Measurements from ENCODE around the gene FBN3.
"Not testable (repeated sequence)": the region's sequence is repeated elsewhere in the genome, so short reads cannot be mapped to it uniquely, and the experiment has no call there.

Gene FBN3

DNA sequence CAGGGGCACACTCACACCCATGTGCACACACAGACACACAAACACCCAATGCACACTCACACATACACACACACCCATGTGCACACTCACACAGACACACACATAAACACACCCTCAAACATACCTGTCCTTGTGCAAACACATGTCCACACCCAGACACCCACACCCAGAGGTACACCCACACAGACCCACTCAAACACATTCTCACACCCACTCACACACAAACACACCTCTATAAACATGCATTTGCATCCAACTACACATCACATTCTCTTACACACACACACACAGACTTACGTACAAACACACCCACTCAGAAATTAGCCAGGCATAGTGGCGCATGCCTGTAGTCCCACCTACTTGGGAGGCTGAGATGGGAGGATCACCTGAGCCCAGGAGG is 31.4 kb downstream of the FBN3 start:
- DNase-seq (ENCODE audit: low spot score): no peak

DNA sequence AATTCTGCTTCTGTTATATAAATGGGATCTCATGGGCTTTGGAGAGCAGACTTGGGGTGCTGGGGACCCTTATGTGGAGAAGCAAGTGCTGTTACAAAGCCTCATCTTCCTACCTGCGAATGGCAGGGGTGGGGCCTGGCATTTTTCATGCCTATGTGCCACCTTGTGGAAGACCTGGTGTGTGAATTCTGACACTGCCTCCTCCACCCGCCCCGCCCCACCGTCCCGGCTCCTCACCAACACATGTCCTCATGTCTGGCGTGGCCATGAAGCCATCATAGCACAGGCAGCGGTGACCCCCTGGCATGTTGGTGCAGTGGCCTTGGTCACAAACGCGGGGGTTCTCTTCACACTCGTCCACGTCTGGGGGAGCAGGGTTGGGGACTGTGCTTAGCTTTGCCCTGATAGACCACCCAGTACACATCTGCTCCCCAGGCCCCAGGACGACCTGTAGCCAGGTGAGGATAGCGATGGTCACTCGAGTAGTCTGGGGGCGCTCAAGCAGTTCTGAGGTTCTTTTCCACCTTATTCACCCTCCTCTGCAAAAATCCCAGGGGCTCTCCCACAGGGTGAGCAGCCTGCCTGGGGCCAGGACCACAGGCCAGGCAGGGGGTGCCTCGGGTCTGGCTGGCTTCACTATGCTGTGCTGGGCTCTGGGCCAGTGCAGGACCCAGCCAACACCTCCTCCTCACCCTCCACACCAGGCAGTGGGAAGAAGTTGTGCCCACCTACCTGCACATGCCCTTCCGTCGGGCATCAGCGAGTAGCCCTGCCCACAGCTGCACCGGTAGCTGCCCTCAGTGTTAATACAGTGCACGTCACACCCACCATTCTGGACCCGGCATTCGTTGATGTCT is 32.7 kb downstream of the FBN3 start:
- no peak for DNase-seq (ENCODE audit: low spot score)

DNA sequence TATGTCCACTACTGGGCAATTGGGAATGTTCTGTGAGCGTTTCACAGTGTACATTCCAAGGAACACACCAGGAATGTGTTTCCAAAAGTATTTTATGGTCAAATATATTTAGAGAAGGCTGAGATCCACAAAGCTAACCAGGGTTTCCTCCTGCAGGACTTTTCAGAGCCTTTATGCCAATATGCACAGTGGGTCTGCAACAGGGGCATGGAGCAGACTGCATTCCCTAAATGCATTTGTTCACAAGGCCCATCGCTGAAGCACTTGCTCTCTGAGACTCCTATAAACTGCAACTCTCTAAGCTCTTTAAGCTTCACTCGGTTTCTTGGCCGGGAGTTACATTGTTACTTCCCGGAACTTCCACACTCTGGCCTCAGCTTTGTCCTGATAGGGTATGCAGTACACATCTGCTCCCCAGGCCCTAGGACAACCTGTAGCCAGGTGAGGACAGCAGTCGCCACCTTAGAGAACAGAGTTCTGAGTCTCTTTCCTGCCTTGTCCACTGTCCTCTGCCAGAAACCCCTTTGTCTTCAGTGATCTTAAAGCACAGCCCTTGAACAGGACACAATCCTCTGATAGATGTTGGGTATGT is 33.5 kb downstream of the FBN3 start:
- DNase-seq (ENCODE audit: low spot score): no peak

DNA sequence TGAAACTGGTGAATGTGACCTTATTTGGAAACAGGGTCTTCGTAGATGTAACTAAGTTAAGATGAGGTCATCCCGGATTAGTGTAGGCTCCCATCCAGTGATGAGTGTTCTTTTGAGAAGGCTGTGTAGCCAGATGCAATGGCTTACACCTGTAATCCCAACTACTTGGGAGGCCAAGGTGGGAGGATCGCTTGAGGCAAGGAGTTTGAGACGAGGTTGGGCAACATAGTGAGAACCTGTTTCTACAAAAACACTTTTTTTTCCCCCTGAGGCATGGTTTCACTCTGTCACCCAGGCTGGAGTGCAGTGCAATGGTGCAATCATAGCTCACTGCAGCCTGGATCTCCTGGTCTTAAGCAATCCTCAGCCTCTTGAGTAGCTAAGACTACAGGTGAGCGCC is 36.4 kb downstream of the FBN3 start:
- DNase-seq (ENCODE audit: low spot score): no peak

DNA sequence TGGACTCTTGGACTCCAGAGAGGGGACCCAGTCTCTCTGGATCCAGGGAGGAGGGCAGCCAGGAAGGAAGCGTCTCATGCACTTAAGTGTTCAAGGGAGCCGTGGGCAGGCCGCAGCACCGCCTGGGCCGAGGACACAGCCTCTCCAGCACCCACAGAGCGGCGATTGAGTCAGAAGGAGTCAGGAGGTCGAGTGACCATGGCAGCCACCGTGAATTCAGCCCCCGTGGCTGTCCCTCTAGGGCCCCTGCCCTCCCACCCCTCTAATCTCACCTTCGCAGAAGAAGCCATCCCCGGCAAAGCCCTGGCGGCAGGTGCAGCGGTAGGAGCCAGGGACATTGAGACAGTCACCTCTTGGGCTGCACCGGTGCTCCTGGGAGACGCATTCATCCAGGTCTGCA is 38.0 kb downstream of the FBN3 start:
- no peak for DNase-seq (ENCODE audit: low spot score)

DNA sequence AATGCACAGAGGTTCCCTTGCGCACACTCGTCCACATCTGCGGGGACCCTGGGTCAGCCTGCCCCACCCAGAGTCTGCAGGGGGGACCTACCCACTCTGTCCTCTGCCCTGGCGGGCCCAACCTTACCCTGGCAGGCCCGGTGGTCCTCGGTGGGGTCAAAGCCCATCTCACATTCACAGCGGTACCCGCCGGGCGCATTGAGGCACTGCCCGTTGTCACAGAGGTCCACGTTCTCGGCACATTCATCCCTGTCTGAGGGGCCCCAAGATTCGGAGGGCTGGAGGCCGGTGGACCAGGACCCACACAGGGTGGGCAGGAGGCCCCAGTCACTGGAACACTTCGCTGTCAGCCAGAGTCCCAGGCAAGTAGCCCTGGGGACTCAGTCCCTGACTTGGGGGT is 38.5 kb downstream of the FBN3 start:
- DNase-seq (ENCODE audit: low spot score): no peak

DNA sequence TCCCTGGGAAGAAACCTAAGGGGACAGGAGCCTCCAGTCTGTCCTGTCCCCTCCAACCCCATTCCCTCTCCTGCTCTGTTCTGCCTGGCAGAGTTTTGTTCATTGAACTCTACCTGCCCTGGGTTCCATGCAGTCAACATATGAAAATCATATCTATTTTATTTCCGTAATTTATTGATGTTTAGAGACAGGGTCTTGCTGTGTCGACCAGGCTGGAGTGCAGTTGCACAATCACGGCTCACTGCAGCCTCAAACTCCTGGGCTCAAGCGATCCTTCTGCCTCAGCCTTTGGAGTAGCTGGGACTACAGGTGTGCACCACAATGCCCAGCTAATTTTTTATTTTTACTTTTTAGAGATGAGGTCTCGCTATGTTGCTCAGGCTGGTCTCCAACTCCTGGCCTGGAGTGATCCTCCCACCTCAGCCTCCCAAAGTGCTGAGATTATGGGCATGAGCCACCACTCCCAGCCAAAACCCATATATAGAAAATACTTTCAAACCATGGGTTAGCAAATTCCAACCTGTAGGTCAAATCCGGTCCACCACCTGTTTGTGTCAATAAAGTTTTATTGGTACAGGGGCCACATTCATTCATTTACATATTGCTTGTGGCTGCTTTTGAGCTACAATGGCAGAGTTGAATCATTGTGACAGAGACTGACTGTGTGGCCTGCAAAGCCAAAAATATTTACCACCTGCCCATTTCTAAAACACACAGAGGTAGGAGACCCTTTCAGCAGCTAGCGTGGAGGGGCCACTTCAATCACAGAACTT is 39.3 kb downstream of the FBN3 start:
- DNase-seq (ENCODE audit: low spot score): no peak

DNA sequence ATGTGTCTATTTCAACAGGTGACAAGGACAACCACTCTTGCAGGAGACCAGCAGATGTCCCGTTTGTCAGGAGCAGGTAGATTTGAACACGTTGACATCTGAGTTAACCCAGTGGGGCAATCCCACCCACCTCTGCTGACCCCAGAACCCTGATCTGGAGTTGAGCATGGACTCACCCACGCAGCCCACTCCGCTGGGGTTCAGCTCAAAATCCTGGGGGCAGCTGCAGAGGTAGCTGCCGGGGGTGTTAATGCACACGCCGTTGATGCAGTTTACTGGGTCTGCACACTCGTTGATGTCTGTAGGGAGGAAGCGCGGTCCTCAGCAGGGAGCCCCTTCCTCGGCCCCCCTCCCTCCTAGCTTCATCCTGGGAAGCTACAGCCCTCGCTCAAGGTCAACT is 39.9 kb downstream of the FBN3 start:
- no peak for DNase-seq (ENCODE audit: low spot score)

DNA sequence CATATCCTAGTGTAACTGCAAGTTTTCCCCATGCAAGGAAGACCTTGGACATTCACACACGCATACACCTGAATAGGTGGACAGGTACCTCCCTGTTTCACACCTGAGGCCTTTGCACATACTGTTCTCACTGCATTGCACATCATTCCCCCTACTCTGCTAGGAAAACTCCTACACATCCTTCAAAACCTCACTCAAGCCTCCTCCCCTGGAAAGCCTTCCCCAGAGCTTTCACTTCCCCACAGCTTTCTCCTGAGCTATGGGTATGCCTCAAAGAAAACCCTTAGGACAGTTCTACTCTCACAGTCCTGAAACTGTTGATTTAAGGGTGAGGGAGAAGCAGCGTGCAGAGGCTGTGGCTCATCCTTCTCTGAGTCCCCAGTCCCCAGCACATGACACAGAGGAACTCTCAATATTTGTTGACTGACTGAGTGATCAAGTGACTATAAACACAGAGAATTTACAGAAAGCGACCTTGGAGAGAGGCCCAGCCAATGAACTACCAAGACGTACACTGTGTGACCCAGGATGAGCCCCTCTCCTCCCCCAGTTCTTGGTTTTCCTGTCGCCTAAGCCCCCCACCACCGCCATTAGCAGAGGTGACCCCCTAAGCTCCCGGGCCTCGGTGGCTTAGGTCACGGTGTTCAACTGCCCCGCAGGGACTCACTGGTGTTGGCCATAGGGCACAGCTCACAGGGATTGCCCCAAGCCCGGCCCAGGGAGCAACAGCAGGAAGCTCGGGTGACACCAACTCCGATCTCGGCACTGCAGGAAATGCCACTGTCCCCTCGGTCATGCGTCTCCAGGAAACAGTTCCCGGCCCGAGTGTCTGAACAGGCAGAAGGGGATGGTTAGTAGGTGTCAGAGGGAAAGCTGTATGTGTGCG is 40.6 kb downstream of the FBN3 start:
- DNase-seq (ENCODE audit: low spot score): no peak

DNA sequence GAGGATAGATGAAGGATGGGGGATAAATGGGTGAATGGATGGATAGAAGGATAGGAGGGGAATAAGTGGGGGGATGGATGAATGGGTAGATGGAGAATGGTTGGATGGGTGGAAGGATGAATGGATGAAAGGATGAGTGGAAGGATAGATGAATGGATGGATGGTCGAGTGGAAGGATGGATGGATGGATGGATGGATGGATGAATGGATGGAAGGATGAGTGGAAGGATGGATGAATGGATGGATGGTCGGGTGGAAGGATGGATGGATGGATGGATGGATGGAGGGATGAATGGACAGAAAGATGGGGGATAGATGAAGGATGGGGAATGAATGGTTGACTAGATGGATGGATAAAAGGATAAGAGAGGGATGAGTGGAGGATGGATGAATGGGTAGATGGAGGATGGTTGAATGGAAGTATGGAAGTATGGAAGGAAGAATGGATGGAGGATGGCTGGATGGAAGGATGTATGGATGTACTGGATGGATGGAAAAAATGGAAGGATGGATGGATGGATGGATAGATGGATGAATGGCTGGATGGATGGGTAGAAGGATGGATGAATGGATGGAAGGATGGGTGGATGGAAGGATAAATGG is 42.0 kb downstream of the FBN3 start:
- no peak for DNase-seq (ENCODE audit: low spot score)

DNA sequence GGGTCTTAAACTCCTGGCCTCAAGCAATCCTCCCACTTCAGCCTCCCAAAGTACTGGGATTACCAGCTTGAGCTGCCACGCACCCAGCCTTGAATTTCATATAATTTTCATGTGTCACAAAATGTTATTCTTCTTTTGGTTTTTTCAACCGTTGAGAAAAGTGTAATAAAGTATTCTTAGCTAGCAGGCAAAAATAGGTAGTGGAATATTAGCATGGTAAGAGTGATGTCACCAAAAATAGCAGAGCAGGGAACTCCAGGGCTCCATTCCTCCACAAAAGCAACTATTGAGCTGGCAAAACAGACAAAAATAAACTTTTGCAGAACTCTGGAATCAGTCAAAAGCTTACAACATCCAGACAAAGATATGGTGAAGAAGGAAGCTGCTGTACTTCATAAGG is 43.9 kb downstream of the FBN3 start:
- DNase-seq (ENCODE audit: low spot score): no peak

DNA sequence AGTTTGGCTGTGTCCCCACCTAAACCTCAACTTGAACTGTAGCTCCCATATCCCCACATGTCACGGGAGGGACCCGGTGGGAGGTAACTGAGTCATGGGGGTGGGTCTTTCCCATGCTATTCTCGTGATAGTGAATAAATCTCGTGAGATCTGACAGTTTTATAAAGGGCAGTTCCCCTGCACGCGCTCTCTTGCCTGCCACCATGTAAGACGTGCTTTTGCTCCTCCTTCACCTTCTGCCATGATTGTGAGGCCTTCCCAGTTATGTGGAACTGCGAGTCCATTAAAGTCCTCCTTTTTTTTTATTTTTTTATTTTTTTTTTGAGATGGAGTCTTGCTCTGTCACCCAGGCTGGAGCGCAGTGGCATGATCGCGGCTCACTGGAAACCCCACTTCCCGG is 47.5 kb downstream of the FBN3 start:
- DNase-seq (ENCODE audit: low spot score): not testable (repeated sequence)

DNA sequence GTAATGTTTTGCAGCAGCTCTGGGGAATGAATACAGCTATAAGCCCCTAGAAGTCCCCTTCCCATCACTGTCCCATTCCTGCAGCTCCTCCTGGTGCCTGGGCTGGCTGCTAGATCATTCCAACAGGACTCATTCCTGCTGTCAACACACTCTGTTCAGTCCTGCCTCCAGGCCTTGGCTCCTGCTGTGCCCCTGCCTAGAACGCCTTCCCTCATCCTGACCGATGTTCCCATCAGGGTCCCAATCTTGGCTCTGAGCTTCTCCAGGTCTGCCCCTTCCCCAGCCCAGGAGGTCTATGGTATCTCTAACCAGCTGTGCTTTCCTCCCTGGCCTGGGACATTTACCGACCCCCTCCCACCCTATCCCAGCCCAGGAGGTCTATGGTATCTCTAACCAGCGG is 48.1 kb downstream of the FBN3 start:
- no peak for DNase-seq (ENCODE audit: low spot score)

DNA sequence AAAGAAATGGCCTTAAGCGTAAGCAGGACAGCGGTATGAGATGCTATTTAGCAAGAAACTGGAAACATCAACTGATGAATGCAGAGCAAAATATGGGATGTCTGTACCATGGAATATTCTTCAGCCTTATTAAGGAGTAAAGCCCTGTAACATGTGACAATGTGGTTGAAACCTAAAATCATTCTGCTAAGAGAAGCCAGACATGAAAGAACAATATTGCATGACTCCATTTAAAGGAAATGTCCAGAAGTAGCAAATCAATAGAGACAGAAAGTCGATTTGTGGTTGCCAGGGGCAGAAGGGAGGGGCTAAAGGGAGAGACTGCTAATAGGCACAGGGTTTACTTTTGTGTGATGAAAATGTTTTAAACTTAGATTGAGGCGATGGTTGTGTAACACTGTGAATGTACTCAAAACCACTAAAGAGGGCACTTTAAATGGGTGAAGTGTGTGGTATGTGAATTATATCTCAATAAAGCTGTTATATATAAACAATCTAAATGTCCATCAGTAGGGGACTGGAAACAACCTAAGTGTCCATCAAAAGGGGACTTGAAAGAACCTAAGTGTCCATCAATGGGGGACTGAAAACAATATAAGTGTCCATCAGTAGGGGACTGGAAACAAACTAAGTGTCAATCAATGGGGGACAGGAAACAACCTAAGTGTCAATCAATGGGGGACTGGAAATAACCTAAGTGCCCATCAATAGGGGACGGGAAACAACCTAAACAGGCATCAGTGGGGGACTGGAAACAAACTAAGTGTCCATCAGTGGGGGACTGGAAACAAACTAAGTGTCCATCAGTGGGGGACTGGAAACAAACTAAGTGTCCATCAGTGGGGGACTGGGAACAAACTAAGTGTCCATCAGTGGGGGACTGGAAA is 51.5 kb downstream of the FBN3 start:
- no peak for DNase-seq (ENCODE audit: low spot score)

DNA sequence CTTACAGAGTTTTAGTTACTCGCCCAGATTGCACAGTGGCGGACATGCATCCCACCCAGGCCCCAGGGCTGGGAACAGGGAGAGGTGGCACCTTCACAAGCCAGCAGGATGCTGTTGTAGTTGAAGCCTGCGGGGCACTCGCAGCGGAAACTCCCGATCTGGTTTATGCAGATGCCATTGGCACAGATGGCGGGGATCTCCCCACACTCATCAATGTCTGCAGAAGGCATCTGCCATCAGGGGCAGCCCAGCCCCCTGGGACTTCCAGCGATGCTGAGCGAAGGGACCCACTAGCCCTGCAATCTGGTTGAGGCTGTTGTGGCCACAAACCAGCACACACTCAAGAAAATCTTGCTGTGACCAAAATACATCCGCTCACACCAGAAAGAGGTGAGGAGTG is 52.2 kb downstream of the FBN3 start:
- DNase-seq (ENCODE audit: low spot score): no peak

DNA sequence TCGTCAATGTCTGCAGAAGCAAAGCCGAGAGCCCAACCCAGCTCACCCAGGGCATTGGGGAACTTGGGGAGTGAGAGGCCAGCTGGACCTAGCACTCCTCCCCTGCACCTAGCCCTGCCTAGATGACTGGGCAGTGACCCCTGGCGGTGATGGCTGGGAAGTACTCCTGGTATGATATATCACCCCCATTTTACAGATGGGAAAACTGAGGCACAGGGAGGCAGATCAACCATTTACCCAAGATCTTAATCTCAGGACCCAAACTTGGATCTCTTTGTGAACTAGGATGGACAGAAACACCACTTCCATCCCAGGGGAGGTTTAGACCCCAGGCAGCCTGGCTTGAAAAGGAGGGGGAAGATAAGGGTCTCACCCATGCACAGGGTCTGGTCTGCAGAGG is 53.3 kb downstream of the FBN3 start:
- no peak for DNase-seq (ENCODE audit: low spot score)

DNA sequence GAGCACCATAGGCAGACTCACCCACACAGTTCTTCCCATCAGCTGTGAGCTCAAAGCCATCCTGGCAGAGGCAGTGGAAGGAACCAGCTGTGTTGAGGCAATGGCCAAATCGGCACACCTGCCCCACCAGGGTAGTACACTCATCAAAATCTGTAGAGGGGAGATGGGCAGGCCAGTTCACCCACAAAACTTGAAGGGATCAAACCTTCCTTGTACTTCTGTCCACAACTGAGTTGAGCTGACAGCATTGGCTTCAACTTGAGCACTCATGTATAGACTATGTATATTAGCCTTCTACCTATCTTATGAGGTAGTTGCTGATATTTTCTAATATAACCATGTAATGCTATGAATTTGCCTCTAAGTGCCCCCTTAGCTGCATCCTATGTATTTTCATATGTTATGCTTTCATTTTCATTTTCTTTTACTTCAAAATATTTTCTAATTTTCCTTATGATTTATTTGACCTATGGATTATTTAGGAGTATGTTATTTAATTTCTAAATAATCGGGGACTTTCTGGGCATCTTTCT is 54.0 kb downstream of the FBN3 start:
- DNase-seq (ENCODE audit: low spot score): no peak

DNA sequence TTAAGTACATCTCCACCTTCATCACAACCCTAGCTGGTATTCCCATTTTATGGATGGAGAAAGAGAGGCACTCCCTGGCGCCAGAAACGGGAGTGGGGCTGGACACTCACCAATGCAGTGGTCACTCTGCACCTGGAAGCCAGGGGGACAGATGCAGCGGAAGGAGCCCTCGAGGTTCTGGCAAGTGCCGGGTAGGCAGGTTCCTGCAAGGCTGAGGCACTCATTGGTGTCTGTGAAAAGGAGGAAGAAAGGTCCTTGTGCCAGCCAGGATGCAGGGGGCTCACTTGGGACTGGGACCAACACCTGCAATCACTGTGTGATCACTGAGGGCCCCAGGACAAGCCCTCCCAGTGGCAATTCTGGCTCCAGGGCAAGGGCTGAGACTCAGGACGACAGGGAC is 55.1 kb downstream of the FBN3 start:
- DNase-seq (ENCODE audit: low spot score): no peak

DNA sequence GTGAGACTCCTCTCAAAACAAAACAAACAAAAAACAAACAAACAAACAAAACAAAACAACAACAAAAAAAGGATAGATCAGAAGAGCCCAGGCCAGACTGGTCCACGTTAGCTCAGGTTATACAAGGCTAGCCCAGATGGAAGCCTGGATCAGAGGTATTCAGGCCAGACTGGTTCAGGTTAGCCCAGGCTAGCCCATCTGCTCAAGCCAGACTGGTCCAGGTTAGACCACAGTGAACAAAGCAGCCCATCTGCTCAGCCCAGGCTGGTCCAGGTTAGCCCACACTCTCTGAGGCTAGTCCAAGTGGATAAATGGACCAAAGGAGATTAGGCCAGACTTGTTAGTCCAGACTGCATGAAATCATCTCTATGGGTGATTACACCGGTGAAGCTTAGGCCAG is 55.7 kb downstream of the FBN3 start:
- DNase-seq (ENCODE audit: low spot score): no peak

DNA sequence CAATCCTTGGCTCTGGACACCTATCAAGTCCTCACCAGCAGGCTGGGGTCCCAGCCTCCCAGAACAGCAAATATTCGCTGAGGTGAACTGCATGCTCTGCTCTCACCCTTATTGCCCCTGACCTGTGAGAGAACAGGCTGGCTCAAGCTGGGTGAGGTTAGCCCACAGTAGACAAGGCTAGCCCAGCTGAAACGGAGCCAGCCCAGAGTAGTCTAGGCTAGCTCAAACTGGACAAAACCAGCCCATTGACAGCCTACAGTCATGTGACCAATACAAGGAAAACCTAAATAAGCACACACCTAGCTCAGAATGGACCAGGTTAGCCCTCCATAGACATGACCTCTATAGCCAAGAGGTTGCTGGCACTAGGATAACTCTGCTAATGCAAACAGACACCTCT is 58.4 kb downstream of the FBN3 start:
- DNase-seq (ENCODE audit: low spot score): no peak
